Thoracic aorta (tissue), 2 donors: ENCODE results near the gene SNTB2. TPM values are rescaled to one million over a fixed set of nuclear protein-coding genes. Genes with fewer than 3 reads are reported as not detected.
"Not testable (repeated sequence)": the region's sequence is repeated elsewhere in the genome, so short reads cannot be mapped to it uniquely, and the experiment has no call there.

Source experiments
- ATAC-seq: fragments of 150-250 bp; one replicate; pipeline ENCODE4 v1.8.0; 2017; ENCODE audit warnings: low read depth; ENCODE audit not compliant: insufficient number of reproducible peaks, low FRiP score
- DNase-seq: peaks from one replicate; pipeline ENCODE4 v3.0.0-alpha.2; 2020; ENCODE audit warnings: low spot score
- H3K27ac ChIP-seq, 2 donors: fragments of 200-600 bp; sonication (generic); 1 replicate in 1 of 2; 2 replicates in 1 of 2; pipeline ENCODE4 v1.5.1; 2016; ENCODE audit warnings: mild to moderate bottlenecking in 2 of 2, moderate library complexity in 2 of 2
- H3K27me3 ChIP-seq: fragments of 200-600 bp; sonication (generic); replicated peaks from 2 replicates; pipeline ENCODE4 v1.6.0; 2016; ENCODE audit warnings: mild to moderate bottlenecking; ENCODE audit not compliant: insufficient read depth
- H3K36me3 ChIP-seq: fragments of 200-600 bp; sonication (generic); one replicate; pipeline ENCODE4 v1.5.1; 2016
- H3K4me1 ChIP-seq, 2 donors: fragments of 200-600 bp; sonication (generic); 1 replicate in 1 of 2; 2 replicates in 1 of 2; pipeline versions ENCODE4 v1.5.1 to v1.6.0; 2016; ENCODE audit warnings: low read depth in 2 of 2, mild to moderate bottlenecking in 1 of 2; ENCODE audit not compliant: control insufficient read depth in 1 of 2
- H3K4me3 ChIP-seq: fragments of 200-600 bp; sonication (generic); 2 replicates; pipeline ENCODE4 v1.5.1; 2016; ENCODE audit warnings: mild to moderate bottlenecking
- H3K9me3 ChIP-seq: fragments of 200-600 bp; sonication (generic); 2 replicates; pipeline ENCODE4 v1.5.1; 2016
- total RNA-seq, 2 donors: library from RNA; depleted of rRNA; stranded (reverse); fragments of >200 nt; gene quantifications; one replicate each; pipeline versions ENCODE4 v1.1.0 to v1.2.3, GENCODE V29; 2016
- TF ChIP-seq, protein P1 (sequence below): fragments of 200-600 bp; sonication (generic); IDR thresholded peaks from one replicate; pipeline ENCODE4 v1.5.1; 2019; ENCODE audit warnings: antibody characterized with exemption

SNTB2 gene
- total RNA-seq, 2 donors from 2014 or later = 39.4 to 65.5 TPM

DNA sequence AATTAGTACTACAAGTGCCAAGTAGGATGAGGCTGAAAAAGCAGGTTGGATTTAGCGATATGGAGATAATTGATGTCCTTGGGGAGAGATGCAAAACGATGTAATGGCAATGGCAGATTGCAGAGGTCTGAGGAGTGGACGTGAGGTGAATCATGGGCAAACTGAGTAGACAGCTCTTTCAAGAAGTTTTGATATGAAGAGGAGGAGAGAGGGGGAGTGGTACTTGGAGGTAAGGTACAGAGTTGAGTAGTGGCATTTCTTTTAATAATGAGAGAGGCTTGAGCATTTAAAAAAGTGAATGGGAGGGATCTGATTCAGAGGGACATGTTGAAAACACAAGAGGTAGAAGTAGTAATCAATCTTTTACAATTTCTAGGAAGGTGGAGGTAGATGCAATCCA lies 106.4 kb downstream of the SNTB2 start:
- DNase-seq = no peak
- TF ChIP-seq, protein P1, sequence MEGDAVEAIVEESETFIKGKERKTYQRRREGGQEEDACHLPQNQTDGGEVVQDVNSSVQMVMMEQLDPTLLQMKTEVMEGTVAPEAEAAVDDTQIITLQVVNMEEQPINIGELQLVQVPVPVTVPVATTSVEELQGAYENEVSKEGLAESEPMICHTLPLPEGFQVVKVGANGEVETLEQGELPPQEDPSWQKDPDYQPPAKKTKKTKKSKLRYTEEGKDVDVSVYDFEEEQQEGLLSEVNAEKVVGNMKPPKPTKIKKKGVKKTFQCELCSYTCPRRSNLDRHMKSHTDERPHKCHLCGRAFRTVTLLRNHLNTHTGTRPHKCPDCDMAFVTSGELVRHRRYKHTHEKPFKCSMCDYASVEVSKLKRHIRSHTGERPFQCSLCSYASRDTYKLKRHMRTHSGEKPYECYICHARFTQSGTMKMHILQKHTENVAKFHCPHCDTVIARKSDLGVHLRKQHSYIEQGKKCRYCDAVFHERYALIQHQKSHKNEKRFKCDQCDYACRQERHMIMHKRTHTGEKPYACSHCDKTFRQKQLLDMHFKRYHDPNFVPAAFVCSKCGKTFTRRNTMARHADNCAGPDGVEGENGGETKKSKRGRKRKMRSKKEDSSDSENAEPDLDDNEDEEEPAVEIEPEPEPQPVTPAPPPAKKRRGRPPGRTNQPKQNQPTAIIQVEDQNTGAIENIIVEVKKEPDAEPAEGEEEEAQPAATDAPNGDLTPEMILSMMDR = no peak
- Histone ChIP-seq H3K36me3 (peaks cover 2% of the 10 kb centered on the region), H3K27me3 (no peaks in the 10 kb centered on the region), H3K4me1 (no peaks in the 10 kb centered on the region), H3K4me3 (no peak overlapping the region), H3K9me3 (no peaks in the 10 kb centered on the region), H3K27ac (no peak overlapping the region)
- ATAC-seq = no peak

DNA sequence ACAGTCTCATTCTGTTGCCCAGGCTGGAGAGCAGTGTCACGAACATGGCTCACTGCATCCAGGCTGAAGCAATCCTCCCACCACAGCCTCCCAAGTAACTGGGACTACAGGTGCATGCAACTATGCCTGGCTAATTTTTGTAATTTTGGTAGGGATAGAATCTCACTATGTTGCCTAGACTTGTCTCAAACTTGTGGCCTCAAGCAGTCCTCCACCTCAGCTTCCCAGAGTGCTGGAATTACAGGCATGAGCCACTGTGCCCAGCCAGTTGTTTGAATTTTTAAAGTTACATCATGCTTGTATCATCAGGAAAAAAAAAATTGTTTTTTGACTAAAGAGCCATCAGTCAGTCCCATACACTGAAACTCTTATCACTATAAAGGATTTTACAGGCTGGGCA lies 107.1 kb downstream of the SNTB2 start:
- Histone ChIP-seq H3K27ac (no peak overlapping the region), H3K36me3 (no peaks in the 10 kb centered on the region), H3K4me1 (no peaks in the 10 kb centered on the region), H3K4me3 (no peak overlapping the region), H3K27me3 (no peaks in the 10 kb centered on the region), H3K9me3 (no peaks in the 10 kb centered on the region)
- no peak for DNase-seq
- no peak for ATAC-seq
- TF ChIP-seq, protein P1 = no peak

DNA sequence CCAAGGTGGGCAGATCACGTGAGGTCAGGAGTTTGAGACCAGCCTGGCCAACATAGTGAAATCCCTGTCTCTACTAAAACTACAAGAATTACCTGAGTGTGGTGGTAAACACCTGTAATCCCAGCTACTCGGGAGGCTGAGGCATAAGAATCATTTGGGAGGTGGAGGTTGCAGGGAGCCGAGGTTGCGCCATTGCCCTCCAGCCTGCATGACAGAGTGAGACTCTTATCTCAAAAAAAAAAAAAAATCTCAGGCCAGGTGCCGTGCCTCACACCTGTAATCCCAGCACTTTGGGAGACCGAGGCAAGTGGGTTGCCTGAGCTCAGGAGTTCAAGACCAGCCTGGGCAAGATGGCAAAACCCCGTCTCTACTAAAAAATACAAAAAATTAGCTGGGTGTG lies 109.8 kb downstream of the SNTB2 start:
- H3K4me3 ChIP-seq, H3K36me3 ChIP-seq, H3K9me3 ChIP-seq, H3K4me1 ChIP-seq, ATAC-seq, H3K27ac ChIP-seq, DNase-seq, H3K27me3 ChIP-seq: not testable (repeated sequence)

DNA sequence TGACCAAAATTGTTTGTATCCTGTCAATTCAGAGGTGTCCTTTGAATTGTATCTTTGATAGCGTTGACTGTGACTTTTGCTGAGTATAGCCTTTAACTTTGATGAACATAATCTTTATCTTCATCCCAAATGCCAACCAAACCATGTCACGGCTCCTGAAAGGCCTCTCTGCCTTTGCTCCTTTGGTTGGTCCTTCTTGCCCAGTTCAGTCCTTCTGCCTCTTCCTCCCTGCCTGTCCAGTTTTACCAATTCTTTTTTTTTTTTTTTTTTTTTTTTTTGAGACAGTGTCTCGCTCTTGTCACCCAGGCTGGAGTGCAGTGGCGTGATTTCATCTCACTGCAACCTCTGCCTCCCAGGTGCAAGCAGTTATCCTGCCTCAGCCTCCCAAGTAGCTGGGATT lies 111.3 kb downstream of the SNTB2 start:
- TF ChIP-seq, protein P1 = no peak
- no peak for ATAC-seq
- DNase-seq = no peak
- H3K4me1 ChIP-seq = no peaks in the 10 kb centered on the region
- no peaks in the 10 kb centered on the region for H3K27me3 ChIP-seq
- no peak overlapping the region for H3K27ac ChIP-seq
- H3K9me3 ChIP-seq = no peaks in the 10 kb centered on the region
- no peak overlapping the region for H3K4me3 ChIP-seq
- H3K36me3 ChIP-seq = peaks cover 8% of the 10 kb centered on the region

DNA sequence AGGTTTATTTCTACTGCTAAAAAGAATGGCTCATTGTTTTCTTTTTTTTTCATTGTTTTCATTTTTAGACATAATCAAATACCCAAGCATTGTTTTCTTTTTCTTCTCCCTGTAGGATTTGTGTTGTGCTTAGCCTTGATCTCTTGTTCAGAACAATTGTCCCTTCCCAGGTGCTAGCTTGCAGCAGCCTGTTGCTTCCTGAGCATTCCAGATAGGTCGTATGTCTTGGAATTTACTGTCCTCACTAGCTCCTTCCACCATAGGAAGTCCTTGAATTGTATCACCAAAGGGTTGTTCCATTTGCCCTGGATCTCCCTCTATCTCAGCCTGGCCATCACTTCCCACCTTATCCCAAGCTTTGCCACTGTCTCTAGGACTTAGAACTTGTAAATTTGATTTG lies 114.2 kb downstream of the SNTB2 start:
- DNase-seq = no peak
- TF ChIP-seq, protein P1 = no peak
- Histone ChIP-seq H3K27me3 (no peaks in the 10 kb centered on the region), H3K27ac (no peak overlapping the region), H3K9me3 (no peaks in the 10 kb centered on the region), H3K36me3 (peaks cover 14% of the 10 kb centered on the region), H3K4me1 (no peaks in the 10 kb centered on the region), H3K4me3 (no peak overlapping the region)
- ATAC-seq = no peak

DNA sequence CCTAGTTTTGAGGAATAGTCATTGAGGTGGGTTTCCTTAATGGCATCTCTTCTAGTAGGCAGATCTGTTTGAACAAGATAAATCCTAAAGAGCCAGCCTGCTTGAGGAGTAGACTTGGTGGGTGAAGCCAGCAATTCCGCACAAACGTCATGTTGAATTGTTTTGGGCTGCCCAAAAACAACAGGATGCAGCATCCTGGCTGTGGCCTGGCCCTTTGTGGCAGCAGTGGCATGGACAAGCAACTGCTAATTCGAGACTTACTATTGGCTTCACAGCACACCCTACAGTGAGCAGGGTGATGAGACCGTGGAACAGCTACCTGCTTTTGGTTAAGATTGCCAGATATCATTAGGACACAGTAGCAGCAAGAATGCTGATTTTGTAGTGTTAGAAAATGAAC lies 114.9 kb downstream of the SNTB2 start:
- Histone ChIP-seq H3K4me1 (no peaks in the 10 kb centered on the region), H3K36me3 (peaks cover 14% of the 10 kb centered on the region), H3K27me3 (no peaks in the 10 kb centered on the region), H3K27ac (no peak overlapping the region), H3K4me3 (no peak overlapping the region), H3K9me3 (no peaks in the 10 kb centered on the region)
- ATAC-seq (no peak), DNase-seq (no peak)
- TF ChIP-seq, protein P1 = no peak
